ENCODE measurements around the gene PATE4.

GRCh38 chr11:125799808-125800207, 33.3 kb upstream of the PATE4 start:
- TF ChIP-seq POLR2A (IDR thresholded peaks at IDR 0.05; ENCODE audit: extremely low read depth, insufficient read length) (no peak), CTCF (IDR thresholded peaks at IDR 0.05; ENCODE audit: low read depth, low read length) (no peak), MAX (IDR thresholded peaks at IDR 0.05; ENCODE audit: low read depth, low read length) (no peak)
